Cardiac fibroblast (primary cell): ENCODE data around the gene UBXN6.

Experiments
- DNase-seq, 2 donors: peaks; one replicate each; pipeline versions ENCODE4 v3.0.0 to v3.0.0-alpha.2; 2010; ENCODE audit warnings: low read depth in 2 of 2
- H3K4me3 ChIP-seq, 2 donors: replicated peaks in 1 of 2; 1 replicate in 1 of 2; 2 replicates in 1 of 2; pipeline ENCODE4 v1.5.1; 2011; ENCODE audit warnings: low read depth in 2 of 2, low read length in 2 of 2, mild to moderate bottlenecking in 2 of 2, moderate library complexity in 1 of 2
- CTCF ChIP-seq: IDR thresholded peaks from one replicate; pipeline ENCODE4 v1.5.1; 2011; ENCODE audit warnings: low read depth, mild to moderate bottlenecking, low read length, inconsistent platforms

Gene UBXN6

GRCh38 chr19:4457654-4458395 lies at the start of gene UBXN6:
UBXN6 (minus strand) TSS chr19:4457794; CDS start chr19:4457697, 97 bp downstream.
- peak within 1 kb of the TSS; percentile 78 to 85 for H3K4me3 ChIP-seq
- peak; percentile 99 for DNase-seq
- no peak for TF ChIP-seq CTCF

- TF ChIP-seq CTCF, result no peak
- H3K4me3 ChIP-seq, result no peak overlapping the region
- DNase-seq, result no peak
Measured at GRCh38 chr19:4507150-4507452, 49.5 kb upstream of the UBXN6 start.

GRCh38 chr19:4506449-4507149 lies 49.0 kb upstream of the UBXN6 start:
- TF ChIP-seq CTCF, result no peak
- H3K4me3 ChIP-seq, result no peak overlapping the region

DNA sequence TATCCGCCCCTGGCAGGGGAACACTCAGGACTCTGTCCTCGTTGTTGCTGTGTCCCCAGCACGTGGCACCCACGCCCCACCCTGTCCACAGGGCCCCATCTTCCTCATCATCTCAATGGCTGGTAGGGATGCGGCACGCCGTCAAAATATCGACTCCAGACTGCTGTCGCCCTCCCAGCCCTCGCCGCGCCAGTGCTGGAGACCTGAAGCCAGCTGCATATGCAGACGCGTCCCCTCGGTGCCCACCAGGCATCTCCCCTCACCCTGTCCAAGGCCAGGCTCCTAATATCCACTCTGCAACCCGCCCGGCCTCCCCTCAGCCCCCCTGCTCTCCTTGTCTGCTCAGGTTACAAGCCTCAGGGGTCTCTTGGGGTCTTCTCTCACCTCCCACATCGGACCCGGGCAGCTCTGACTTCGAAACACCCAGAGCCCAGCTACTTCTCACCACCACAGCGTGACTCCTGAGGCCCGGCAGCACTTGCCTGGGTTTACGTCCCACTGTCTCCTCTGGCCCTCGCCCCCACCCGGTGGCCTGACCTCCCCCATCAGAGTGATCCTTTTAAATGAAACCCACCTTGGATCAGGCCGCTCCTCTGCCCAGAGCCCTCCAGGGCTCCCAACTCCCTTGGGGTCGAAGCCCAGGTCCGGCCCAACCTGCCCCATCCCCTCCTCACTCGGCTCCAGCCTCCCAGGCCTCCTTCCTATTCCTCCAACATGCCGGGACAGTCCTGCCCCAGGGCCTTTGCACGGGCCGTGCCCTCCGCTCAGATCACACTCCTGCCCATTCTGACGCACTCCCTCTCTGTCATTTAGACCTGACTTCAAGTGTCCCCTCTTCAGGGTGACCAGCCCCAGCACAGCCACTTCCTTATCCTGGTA lies 48.2 kb upstream of the UBXN6 start:
- no peak for TF ChIP-seq CTCF
- DNase-seq, result no peak
- H3K4me3 ChIP-seq, result no peak overlapping the region

More at GRCh38 chr19:4506449-4507149, 49.0 kb upstream of the UBXN6 start:
- DNase-seq, result peak; percentile 24 to 71

DNA sequence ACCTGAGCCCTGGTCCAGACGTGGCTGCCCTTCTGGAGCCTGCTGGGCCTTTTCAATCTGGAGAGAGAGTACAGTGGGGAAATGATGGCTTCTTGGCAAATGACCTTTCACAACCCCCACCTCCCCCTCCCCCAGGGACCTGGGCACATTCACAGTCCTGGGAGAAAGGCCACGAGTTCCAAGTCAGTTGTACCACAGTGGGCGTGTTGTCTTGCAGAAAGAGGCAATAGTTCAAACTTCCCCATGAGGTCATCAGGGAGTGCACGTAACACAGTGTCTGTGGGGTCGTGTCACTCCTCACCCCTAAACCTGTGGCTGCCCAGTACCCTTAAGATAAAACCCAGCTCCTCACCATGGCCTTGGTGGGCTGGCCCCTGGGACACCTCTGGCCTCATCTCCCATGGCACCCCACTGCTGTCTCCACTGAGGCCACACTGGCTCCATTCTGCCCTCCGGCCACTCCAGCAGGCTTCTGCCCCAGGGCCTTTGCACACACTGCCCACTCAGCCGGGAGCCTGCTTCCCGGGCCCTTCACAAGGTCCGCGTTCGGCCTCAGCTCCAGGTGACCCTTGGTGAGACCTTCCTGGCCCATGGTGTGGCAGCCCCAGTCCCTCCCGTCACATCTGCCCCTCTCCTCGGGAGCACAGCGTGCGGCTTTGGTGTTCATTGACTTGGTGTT lies 47.4 kb upstream of the UBXN6 start:
- TF ChIP-seq CTCF, result no peak
- H3K4me3 ChIP-seq, result no peak overlapping the region
- DNase-seq, result no peak

DNA sequence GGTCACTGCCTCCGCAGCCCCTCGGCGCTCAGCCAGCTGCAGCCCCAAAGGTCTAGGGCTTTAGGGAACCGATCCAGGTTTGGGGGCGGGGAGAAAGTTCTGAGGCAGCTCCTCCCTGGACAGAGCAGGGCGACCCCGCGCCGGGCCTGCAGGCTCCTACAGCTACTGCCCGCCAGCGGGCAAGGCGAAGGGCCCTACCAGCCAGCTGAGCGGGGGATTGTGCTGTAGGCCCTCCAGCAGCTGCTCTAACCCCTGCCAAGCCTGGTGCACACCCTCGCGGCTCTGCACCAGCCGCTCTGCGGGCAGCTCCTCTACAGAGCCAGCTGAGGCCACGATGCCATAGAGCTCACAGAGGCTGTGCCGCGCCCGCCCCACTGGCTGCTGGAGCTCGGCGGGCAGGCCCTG lies 46.7 kb upstream of the UBXN6 start:
- DNase-seq, result no peak
- no peak overlapping the region for H3K4me3 ChIP-seq
- no peak for TF ChIP-seq CTCF
